HCT116 (cell line): ENCODE results near the gene RABL6. TPM values are rescaled to one million over a fixed set of nuclear protein-coding genes. Genes with fewer than 3 reads are reported as not detected.

Source experiments
- ATAC-seq: fragments of 200-7000 bp; cut with Tn5 transposase; 2 replicates; pipeline ENCODE4 v1.9.1; 2020; ENCODE audit warnings: mild to moderate bottlenecking, moderate library complexity
- BruUV-seq: library from RNA; stranded (reverse); fragments of 400-500 nt; replicated peaks from 2 replicates; lab custom pipeline; 2021; lab: Mats Ljungman, UMichigan
- CTCF ChIA-PET: fragments of 300-600 bp; sonication (Branson Sonifier 250); formaldehyde crosslinking; loops from one replicate; lab custom pipeline; 2021; ENCODE audit warnings: antibody characterized with exemption; lab: Charles Lee
- POLR2A ChIA-PET: fragments of 300-600, 350-600 bp; sonication (Branson Sonifier 250); formaldehyde crosslinking; loops from one replicate; lab custom pipeline; 2021; ENCODE audit warnings: antibody characterized with exemption; lab: Charles Lee
- RAD21 ChIA-PET, 2 experiments: fragments of 300-600 bp; sonication (Branson Sonifier 250); formaldehyde crosslinking; loops; one replicate each; lab custom pipeline; 2023; ENCODE audit warnings: low total read pairs in 2 of 2; ENCODE audit not compliant: uncharacterized antibody in 2 of 2, unreplicated experiment in 2 of 2, low non-redundant PET in 1 of 2; lab: Charles Lee
- DNase-seq: peaks from one replicate; pipeline ENCODE4 v3.0.0-alpha.2; 2010; ENCODE audit warnings: low read depth, low spot score
- H2AFZ ChIP-seq: fragments of 200-600 bp; shearing (Covaris generic), sonication (generic); 2 replicates; pipeline ENCODE4 v1.6.1; 2017; ENCODE audit warnings: low read depth, mixed run types, mixed read lengths, antibody characterized with exemption, low read length; ENCODE audit not compliant: poor library complexity, severe bottlenecking
- H3K27ac ChIP-seq: 2 replicates; pipeline ENCODE4 v1.5.1; 2012; ENCODE audit warnings: low read depth, low read length
- H3K27me3 ChIP-seq: fragments of 200-600 bp; sonication (generic); 2 replicates; pipeline ENCODE4 v1.6.1; 2016; ENCODE audit warnings: mixed run types, low read length, mixed read lengths; ENCODE audit not compliant: insufficient read depth
- H3K36me3 ChIP-seq, 2 experiments: fragments of 200-500 bp in 1 of 2; fragments of 200-600 bp in 1 of 2; sonication (Bioruptor generic) in 1 of 2; sonication (generic) in 1 of 2; 2 replicates each; pipeline versions ENCODE4 v1.5.1 to v1.6.1; 2014 to 2016; ENCODE audit warnings: low read length in 2 of 2, inconsistent platforms in 1 of 2, mixed read lengths in 1 of 2, mixed run types in 1 of 2; ENCODE audit not compliant: insufficient read depth in 2 of 2, control insufficient read depth in 1 of 2
- H3K4me1 ChIP-seq, 2 experiments: fragments of 200-600 bp in 1 of 2; sonication (generic) in 1 of 2; 2 replicates each; pipeline versions ENCODE4 v1.5.1 to v1.6.1; 2012 to 2017; ENCODE audit warnings: low read length in 2 of 2, inconsistent platforms in 1 of 2, mild to moderate bottlenecking in 1 of 2, mixed read lengths in 1 of 2, mixed run types in 1 of 2, moderate library complexity in 1 of 2; ENCODE audit not compliant: insufficient read depth in 2 of 2, control insufficient read depth in 1 of 2
- H3K4me2 ChIP-seq: fragments of 200-600 bp; sonication (generic); 2 replicates; pipeline ENCODE4 v1.6.1; 2017; ENCODE audit warnings: mixed run types, low read length, mixed read lengths
- H3K4me3 ChIP-seq, 2 experiments: fragments of 200-600 bp in 1 of 2; sonication (generic) in 1 of 2; replicated peaks in 1 of 2; 2 replicates each; pipeline ENCODE4 v1.5.1; 2011 to 2016; ENCODE audit warnings: low read length in 2 of 2, control low read depth in 1 of 2, low read depth in 1 of 2, mild to moderate bottlenecking in 1 of 2, mixed read lengths in 1 of 2, mixed run types in 1 of 2
- H3K79me2 ChIP-seq: fragments of 200-600 bp; sonication (generic); 2 replicates; pipeline ENCODE4 v1.6.1; 2017; ENCODE audit warnings: mild to moderate bottlenecking, mixed run types, low read length, moderate library complexity, mixed read lengths; ENCODE audit not compliant: insufficient read depth
- H3K9ac ChIP-seq: fragments of 200-600 bp; sonication (generic); 2 replicates; pipeline ENCODE4 v1.6.1; 2016; ENCODE audit warnings: low read length, mixed read lengths
- H3K9me2 ChIP-seq: fragments of 200-600 bp; sonication (generic), shearing (Covaris generic); 2 replicates; pipeline ENCODE4 v1.6.1; 2017; ENCODE audit warnings: mixed run types, mild to moderate bottlenecking, moderate library complexity; ENCODE audit not compliant: insufficient read depth
- H3K9me3 ChIP-seq, 2 experiments: fragments of 200-500 bp in 1 of 2; fragments of 200-600 bp in 1 of 2; sonication (Bioruptor generic) in 1 of 2; sonication (generic) in 1 of 2; 2 replicates each; pipeline ENCODE4 v1.6.1; 2014 to 2017; ENCODE audit warnings: low read length in 2 of 2, mixed read lengths in 2 of 2, inconsistent platforms in 1 of 2, low read depth in 1 of 2, mild to moderate bottlenecking in 1 of 2, mixed run types in 1 of 2, moderate library complexity in 1 of 2; ENCODE audit not compliant: control insufficient read depth in 1 of 2, insufficient read depth in 1 of 2
- H4K20me1 ChIP-seq: fragments of 200-600 bp; sonication (generic), shearing (Covaris generic); 2 replicates; pipeline ENCODE4 v1.6.1; 2017; ENCODE audit warnings: mixed run types, mild to moderate bottlenecking, moderate library complexity; ENCODE audit not compliant: insufficient read depth
- CEBPB ChIP-seq: IDR thresholded peaks from 2 replicates; pipeline ENCODE4 v1.6.1; 2012; ENCODE audit warnings: low read depth
- ELF1 ChIP-seq: IDR thresholded peaks from 2 replicates; pipeline ENCODE4 v1.6.1; 2012; ENCODE audit warnings: low read depth, borderline replicate concordance
- EZH2 ChIP-seq: fragments of 200-600 bp; sonication (generic); IDR thresholded peaks from 2 replicates; pipeline ENCODE4 v1.6.1; 2017; ENCODE audit warnings: antibody characterized with exemption, mixed run types
- EZH2phosphoT487 ChIP-seq: fragments of 200-600 bp; IDR thresholded peaks from 2 replicates; pipeline ENCODE4 v1.6.1; 2018; ENCODE audit warnings: antibody characterized with exemption, borderline replicate concordance
- FOSL1 ChIP-seq: IDR thresholded peaks from 2 replicates; pipeline ENCODE4 v1.6.1; 2012; ENCODE audit warnings: low read depth
- POLR2A ChIP-seq: IDR thresholded peaks from 2 replicates; pipeline ENCODE4 v1.7.0; 2011; ENCODE audit warnings: borderline replicate concordance; ENCODE audit not compliant: insufficient read depth, insufficient read length; ENCODE audit errors: extremely low read depth
- RAD21 ChIP-seq: IDR thresholded peaks from 2 replicates; pipeline ENCODE4 v1.6.1; 2012; ENCODE audit warnings: low read depth, mild to moderate bottlenecking
- SIN3A ChIP-seq: IDR thresholded peaks from 2 replicates; pipeline ENCODE4 v1.6.1; 2012; ENCODE audit warnings: low read depth
- YY1 ChIP-seq: IDR thresholded peaks from 2 replicates; pipeline ENCODE4 v1.6.1; 2011; ENCODE audit warnings: low read length, low read depth, moderate library complexity, mild to moderate bottlenecking; ENCODE audit not compliant: insufficient replicate concordance; ENCODE audit errors: extremely low read depth
- ZFX ChIP-seq: fragments of 450-650 bp; IDR thresholded peaks from 2 replicates; pipeline ENCODE4 v1.6.1; 2017
- intact Hi-C: fragments of 100-400 bp; cut with micrococcal nuclease; formaldehyde crosslinking; loops from 2 replicates; pipeline ENCODE4 v1.10.0; 2022
- total RNA-seq: library from RNA; stranded (reverse); gene quantifications from one replicate; pipeline ENCODE4 v1.2.1, GENCODE V29; 2021; ENCODE audit not compliant: unreplicated experiment
- TF ChIP-seq, protein P1 (sequence below): IDR thresholded peaks from 2 replicates; pipeline ENCODE4 v1.6.1; 2012; ENCODE audit warnings: low read depth
- TF ChIP-seq, protein P2 (sequence below), 3 experiments: fragments of 200-600 bp in 1 of 3; sonication (generic) in 1 of 3; IDR thresholded peaks in 2 of 3; conservative IDR thresholded peaks in 1 of 3; 2 replicates each; pipeline ENCODE4 v1.5.1; 2012 to 2017; ENCODE audit warnings: low read depth in 2 of 3, low read length in 2 of 3, antibody characterized with exemption in 1 of 3, borderline replicate concordance in 1 of 3, control low read depth in 1 of 3, mild to moderate bottlenecking in 1 of 3, mixed read lengths in 1 of 3, mixed run types in 1 of 3, moderate library complexity in 1 of 3; ENCODE audit not compliant: insufficient read depth in 1 of 3
- TF ChIP-seq, protein P3 (sequence below): IDR thresholded peaks from 2 replicates; pipeline ENCODE4 v1.6.1; 2012
- TF ChIP-seq, protein P4 (sequence below): IDR thresholded peaks from 2 replicates; pipeline ENCODE4 v1.6.1; 2012

RABL6 gene
- total RNA-seq, 1 experiment from 2014 or later: 98.6 TPM

DNA sequence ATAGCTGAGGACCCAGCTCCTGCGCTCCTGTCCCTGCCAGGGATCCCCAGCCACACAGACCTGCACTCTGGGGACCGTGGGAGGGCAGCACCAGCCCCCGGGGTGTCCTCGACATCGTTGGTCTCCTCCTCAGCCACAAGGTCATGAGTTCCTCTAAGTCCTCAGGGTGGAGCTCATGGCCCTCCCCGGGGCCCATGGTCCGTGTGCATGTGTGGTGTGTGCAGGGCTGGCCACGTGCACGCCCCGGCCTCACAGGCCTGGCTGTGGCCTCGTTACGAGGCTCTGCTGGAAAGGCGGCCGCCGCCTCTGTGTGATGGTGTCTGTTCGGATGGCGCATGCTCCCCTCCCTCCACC is 18.4 kb downstream of the RABL6 start:
- no TSS peak for BruUV-seq
- DNase-seq: no peak
- CTCF ChIA-PET: no interaction called here

More for the DNA sequence above, 18.4 kb downstream of the RABL6 start:
- Histone ChIP-seq H3K27me3 (no peaks in the 10 kb centered on the region), H3K9me3 (no peaks in the 10 kb centered on the region), H4K20me1 (no peaks in the 10 kb centered on the region), H3K79me2 (no peaks in the 10 kb centered on the region; the same call in 1 of the 2 replicates), H2AFZ (no peak overlapping the region), H3K9ac (no peak overlapping the region), H3K27ac (no peak overlapping the region), H3K4me3 (no peak overlapping the region), H3K4me2 (no peak overlapping the region), H3K9me2 (no peaks in the 10 kb centered on the region), H3K36me3 (peaks cover 8 to 9% of the 10 kb centered on the region in 2 experiments), H3K4me1 (no peaks in the 10 kb centered on the region)
- ChIA-PET POLR2A (no interaction called here), RAD21 (no interaction called here)
- intact Hi-C loops: no loop called here
- no peak for TF ChIP-seq EZH2
- TF ChIP-seq EZH2phosphoT487: no peak
- TF ChIP-seq ZFX: no peak
- TF ChIP-seq, protein P1, sequence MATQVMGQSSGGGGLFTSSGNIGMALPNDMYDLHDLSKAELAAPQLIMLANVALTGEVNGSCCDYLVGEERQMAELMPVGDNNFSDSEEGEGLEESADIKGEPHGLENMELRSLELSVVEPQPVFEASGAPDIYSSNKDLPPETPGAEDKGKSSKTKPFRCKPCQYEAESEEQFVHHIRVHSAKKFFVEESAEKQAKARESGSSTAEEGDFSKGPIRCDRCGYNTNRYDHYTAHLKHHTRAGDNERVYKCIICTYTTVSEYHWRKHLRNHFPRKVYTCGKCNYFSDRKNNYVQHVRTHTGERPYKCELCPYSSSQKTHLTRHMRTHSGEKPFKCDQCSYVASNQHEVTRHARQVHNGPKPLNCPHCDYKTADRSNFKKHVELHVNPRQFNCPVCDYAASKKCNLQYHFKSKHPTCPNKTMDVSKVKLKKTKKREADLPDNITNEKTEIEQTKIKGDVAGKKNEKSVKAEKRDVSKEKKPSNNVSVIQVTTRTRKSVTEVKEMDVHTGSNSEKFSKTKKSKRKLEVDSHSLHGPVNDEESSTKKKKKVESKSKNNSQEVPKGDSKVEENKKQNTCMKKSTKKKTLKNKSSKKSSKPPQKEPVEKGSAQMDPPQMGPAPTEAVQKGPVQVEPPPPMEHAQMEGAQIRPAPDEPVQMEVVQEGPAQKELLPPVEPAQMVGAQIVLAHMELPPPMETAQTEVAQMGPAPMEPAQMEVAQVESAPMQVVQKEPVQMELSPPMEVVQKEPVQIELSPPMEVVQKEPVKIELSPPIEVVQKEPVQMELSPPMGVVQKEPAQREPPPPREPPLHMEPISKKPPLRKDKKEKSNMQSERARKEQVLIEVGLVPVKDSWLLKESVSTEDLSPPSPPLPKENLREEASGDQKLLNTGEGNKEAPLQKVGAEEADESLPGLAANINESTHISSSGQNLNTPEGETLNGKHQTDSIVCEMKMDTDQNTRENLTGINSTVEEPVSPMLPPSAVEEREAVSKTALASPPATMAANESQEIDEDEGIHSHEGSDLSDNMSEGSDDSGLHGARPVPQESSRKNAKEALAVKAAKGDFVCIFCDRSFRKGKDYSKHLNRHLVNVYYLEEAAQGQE: no peak
- no peak for TF ChIP-seq POLR2A
- TF ChIP-seq RAD21: no peak
- no peak for TF ChIP-seq YY1
- no peak for TF ChIP-seq ELF1
- TF ChIP-seq, protein P2, sequence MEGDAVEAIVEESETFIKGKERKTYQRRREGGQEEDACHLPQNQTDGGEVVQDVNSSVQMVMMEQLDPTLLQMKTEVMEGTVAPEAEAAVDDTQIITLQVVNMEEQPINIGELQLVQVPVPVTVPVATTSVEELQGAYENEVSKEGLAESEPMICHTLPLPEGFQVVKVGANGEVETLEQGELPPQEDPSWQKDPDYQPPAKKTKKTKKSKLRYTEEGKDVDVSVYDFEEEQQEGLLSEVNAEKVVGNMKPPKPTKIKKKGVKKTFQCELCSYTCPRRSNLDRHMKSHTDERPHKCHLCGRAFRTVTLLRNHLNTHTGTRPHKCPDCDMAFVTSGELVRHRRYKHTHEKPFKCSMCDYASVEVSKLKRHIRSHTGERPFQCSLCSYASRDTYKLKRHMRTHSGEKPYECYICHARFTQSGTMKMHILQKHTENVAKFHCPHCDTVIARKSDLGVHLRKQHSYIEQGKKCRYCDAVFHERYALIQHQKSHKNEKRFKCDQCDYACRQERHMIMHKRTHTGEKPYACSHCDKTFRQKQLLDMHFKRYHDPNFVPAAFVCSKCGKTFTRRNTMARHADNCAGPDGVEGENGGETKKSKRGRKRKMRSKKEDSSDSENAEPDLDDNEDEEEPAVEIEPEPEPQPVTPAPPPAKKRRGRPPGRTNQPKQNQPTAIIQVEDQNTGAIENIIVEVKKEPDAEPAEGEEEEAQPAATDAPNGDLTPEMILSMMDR (IDR thresholded peaks at IDR 0.05 in 2 of 3, conservative IDR thresholded peaks at IDR 0.05 in 1 of 3; ENCODE audit: borderline replicate concordance in 1 of 3, insufficient read depth in 1 of 3, low read depth in 2 of 3, low read length in 2 of 3): no peak
- TF ChIP-seq, protein P3, sequence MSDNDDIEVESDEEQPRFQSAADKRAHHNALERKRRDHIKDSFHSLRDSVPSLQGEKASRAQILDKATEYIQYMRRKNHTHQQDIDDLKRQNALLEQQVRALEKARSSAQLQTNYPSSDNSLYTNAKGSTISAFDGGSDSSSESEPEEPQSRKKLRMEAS: no peak
- no peak for TF ChIP-seq SIN3A
- TF ChIP-seq, protein P4, sequence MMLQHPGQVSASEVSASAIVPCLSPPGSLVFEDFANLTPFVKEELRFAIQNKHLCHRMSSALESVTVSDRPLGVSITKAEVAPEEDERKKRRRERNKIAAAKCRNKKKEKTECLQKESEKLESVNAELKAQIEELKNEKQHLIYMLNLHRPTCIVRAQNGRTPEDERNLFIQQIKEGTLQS: no peak
- TF ChIP-seq FOSL1: no peak
- no peak for TF ChIP-seq CEBPB
- ATAC-seq: no peak
